ENCODE results near the gene RUNX2. TPM values are rescaled to one million over a fixed set of nuclear protein-coding genes. Genes with fewer than 3 reads are reported as not detected.

Gene RUNX2
- total and polyA plus RNA-seq, 2 experiments from 2014 or later = 0.66 to 1.7 TPM

- Histone ChIP-seq H3K9me2 (ENCODE audit: insufficient read depth) (no peaks in the 10 kb centered on the region), H3K4me1 (ENCODE audit: insufficient read depth) (peaks cover 13% of the 10 kb centered on the region; the same call in 1 of the 2 replicates), H3K4me2 (no peak overlapping the region), H3K79me2 (replicated peaks; ENCODE audit: insufficient read depth) (no peaks in the 10 kb centered on the region), H3K4me3 (no peak overlapping the region), H3K27me3 (ENCODE audit: insufficient read depth) (no peaks in the 10 kb centered on the region; the same call in 1 of the 2 replicates), H3K36me3 (ENCODE audit: insufficient read depth) (no peaks in the 10 kb centered on the region), H4K20me1 (replicated peaks; ENCODE audit: insufficient read depth) (no peaks in the 10 kb centered on the region), H3F3A (replicated peaks; ENCODE audit: low read depth) (no peaks in the 10 kb centered on the region), H2AFZ (peak overlapping the region; percentile 74), H3K27ac (ENCODE audit: low read depth) (no peak overlapping the region)
- ATAC-seq (no peak), DNase-seq (ENCODE audit: low spot score) (no peak)
- peaks cover 17% of the 10 kb centered on the region for H3K27me3 Mint-ChIP-seq (ENCODE audit: insufficient read depth, low read depth, poor library complexity)
- no peak overlapping the region for H3K27ac Mint-ChIP-seq
- no peaks in the 10 kb centered on the region for H3K36me3 Mint-ChIP-seq (ENCODE audit: low read depth)
- TF ChIP-seq JUNB (IDR thresholded peaks at IDR 0.05; ENCODE audit: unreplicated experiment) (no peak), CREB1 (CRISPR knock-in tag; IDR thresholded peaks at IDR 0.05; ENCODE audit: low read depth) (no peak), ETS1 (IDR thresholded peaks at IDR 0.05) (no peak), ZNF462 (CRISPR knock-in tag; IDR thresholded peaks at IDR 0.05) (no peak), REST (IDR thresholded peaks at IDR 0.05; ENCODE audit: unreplicated experiment) (no peak), CTCF (conservative IDR thresholded peaks at IDR 0.05; ENCODE audit: low read depth in 2 of 2) (no peak), EZH2 (IDR thresholded peaks at IDR 0.05; ENCODE audit: low read depth, unreplicated experiment) (no peak), EZH2phosphoT487 (IDR thresholded peaks at IDR 0.05; ENCODE audit: unreplicated experiment) (no peak), ZNF331 (CRISPR knock-in tag; IDR thresholded peaks at IDR 0.05; ENCODE audit: low read depth) (no peak)
- H3K9me3 Mint-ChIP-seq = peaks cover 14% of the 10 kb centered on the region; the same call in 2 of the 3 replicates
- peaks cover 33% of the 10 kb centered on the region for H3K4me1 Mint-ChIP-seq
- H3K4me3 Mint-ChIP-seq = no peak overlapping the region
These were observed 314.4 kb downstream of the RUNX2 start for GRCh38 chr6:45642331-45643125.
